HG03175 (cell line): ENCODE data around the gene RAB4B.
"Not testable (repeated sequence)": the region's sequence is repeated elsewhere in the genome, so short reads cannot be mapped to it uniquely, and the experiment has no call there.

ENCODE experiments used
- ATAC-seq: cut with Tn5 transposase; IDR thresholded peaks from one replicate; pipeline ENCODE4 v1.9.1; 2021; ENCODE audit warnings: mild to moderate bottlenecking, moderate library complexity; ENCODE audit not compliant: unreplicated experiment

Gene RAB4B

DNA sequence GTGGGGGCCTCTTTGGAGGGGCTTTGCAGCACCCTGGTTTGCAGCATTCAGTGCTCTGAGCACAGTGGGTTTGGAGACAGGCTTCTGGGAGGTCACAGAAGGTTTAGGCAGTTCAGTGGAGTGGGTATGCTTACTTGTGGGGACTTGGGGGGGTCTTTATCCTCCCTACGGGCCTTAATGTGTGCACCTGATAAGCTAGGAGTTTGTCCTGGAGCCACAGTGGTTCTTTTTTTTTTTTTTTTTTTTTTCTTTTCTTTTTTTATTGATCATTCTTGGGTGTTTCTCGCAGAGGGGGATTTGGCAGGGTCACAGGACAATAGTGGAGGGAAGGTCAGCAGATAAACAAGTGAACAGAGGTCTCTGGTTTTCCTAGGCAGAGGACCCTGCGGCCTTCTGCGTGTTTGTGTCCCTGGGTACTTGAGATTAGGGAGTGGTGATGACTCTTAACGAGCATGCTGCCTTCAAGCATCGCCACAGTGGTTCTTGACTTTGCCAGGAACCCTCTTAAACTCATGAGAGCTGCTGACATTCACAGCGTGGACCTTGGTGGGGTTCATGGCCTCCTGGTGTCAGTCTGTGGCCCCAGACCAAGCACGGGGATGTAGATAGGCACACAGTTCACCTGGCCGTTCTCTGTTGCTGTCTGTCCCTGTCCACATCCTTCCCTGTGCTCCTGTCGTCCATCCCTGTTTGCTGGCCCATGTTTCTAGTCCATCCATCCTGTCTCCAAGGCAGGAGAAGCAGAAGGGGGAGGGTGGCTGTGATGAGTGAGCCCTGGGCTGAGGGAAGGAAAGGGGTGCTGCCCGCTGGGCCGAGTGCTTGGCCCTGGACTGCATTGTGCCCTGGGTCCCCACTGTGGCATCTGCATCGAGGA, 23.6 kb downstream of the RAB4B start:
- no peak for ATAC-seq

DNA sequence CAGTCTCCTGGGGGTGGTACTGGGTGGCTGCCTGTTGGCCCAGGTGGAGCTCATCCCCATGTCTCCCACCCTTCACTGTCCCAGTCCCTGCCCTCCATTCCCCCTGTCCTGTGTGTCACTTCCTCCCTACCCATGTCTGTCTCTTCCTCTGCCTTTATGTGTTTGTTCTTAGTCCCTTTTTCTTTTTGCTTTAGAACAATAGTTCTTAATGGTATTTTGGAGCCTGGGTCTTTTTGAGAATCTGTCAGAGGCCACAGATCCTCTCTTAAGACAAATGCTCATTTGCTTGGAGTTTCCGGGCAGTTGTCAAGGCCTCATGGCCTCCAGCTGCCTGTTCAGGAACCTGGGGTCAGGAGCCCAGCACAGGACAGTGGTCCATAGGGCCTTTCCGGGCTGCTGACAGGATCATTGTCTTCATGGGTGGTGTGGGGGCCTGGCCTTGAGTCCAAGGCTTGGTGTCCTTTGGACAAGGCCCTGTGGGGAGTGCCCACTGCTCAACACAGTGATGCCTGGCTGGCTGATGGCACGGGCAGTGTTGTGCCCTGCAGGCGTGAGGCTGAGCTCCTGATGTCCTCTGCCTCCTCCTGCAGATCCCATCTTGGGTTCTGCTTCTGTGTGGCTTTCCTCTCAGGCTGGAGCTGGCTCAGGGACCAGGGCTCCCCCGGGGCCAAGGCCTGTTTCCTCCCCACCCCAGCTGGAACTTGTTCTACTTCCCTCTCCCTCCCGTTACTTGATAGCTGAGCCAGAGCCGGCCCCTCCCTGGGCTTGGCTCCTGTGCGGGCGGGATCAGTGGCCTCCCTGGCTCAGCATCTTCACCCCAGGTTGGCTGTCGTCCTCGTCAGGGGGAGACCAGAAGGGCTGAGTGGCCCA, 24.5 kb downstream of the RAB4B start:
- no peak for ATAC-seq

DNA sequence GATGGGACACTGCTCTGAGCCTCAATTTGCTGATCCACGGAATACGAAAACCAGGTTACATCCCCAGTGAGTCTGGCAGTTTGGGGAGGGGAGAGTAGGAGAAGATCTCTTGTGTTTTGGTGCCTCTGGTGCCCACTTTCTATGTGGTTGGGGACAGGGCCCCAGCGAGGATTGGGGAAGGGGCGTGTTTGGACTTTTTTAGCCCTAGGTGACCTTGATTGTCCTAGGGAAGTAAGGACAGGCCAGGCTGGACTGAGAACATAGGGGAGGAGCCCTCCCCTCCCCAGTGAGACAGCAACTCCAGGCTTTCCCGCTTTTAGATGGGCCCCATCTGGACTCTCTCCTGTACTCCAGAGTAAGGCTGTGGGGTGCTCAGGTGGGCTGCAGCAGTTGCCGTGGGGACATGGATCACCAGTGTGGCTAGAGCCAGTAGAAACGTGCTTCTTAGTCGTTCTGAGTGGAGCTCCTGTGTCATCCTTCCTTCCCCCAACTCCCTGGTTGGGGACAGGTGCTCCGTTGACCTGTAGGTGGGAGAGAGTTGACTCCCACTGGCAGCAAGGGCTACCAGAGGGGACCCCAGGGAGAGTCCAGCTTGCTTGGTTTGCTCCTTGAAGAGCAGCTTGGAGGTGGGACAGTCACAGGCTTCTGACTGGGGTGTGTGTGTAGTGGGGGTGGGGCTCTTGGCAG, 25.3 kb downstream of the RAB4B start:
- no peak for ATAC-seq

DNA sequence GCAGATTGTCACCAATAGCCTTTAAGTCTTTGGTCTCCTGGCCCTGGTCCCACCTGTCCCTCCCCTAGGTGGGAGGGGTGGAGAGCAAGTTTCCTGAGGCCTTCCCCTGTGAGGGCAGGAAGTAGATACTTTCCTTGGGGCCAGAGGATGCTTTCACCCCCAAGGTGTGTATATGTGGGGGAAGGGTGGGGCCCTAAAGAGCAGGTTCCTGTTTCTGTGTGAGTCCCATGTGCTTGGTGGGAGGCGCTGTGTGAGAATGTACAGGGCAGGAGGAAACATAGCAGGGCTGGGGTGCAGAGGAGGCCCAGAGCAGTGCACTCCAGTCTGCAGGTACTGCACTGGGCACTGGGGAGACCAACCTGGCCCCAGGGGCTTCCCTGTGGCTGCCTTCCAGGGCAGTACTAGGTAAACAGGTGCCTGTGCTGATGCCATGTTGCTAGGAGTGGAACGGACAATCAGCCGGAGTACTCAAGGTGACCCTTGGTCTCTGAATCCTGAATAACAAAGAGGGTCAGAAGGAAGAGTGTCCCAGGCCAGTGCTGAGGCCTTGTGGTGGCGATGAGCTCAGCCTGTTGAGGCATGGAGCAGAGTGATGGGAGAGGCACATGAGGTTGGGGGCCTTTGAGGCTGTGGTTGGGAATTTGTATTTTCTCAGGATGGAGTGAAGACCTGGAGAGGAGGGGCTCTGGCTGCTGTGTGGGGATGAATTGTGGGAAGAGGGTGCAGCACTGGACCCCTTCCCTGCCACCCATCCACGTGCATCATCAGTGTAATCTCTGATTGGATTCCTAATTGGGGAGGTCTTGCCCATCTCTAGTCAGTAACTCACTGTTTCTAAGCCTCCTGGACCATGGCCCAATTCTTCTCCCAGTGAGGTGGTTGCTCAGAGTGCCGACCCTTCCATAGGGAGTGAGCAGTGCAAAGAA, 26.1 kb downstream of the RAB4B start:
- peak; percentile 35 for ATAC-seq

DNA sequence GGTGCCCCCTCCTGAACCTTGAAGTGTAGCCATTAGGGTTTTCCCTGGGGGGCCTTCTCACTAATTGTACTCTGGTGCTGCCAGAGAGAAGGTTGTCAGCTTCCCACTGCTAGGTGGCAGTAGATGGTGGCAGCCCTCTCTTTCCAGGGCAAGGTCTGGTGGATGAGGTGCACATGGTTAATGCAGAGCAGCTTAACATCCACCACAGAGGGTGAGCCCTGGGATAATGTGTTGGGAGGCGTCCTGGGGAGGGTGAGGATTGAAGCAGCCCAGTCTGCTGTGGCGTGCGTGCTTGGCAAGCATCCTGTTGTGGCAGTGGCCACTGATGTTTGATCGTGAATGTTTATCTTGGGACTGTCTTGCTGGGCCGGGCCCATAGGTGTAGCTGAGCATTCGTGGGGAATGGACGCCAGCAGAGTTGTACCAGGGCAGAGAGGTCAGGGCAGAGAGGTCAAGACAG, 26.8 kb downstream of the RAB4B start:
- no peak for ATAC-seq

DNA sequence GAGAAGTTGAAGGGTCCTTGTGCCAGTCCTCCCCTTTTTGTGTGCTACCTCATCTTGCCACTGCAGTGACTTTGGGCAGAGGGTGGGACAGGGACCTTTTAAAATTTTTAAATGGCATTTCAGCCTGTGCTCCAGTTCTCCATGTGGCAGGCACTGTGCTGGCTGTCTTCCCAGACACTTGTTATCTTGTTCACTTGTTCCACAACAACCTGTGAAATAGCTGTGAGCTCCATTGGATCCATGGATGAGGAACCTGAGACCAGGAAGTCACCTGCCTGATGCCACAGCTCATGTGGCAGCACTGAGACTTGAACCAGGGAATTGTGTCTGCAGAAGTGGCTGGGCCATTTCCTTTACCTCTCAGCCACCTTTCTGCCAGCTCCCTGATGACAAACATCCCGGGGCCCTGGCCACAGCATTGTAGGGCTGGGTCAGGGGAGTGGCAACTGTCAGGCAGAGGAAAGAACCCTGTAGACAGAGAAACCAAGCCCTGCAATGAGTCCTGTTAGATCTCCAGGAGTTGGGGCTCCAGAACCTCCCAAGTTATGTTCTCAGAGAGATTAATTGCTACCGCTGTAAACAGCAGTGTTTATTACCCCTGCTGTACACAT, 27.3 kb downstream of the RAB4B start:
- ATAC-seq, result no peak

DNA sequence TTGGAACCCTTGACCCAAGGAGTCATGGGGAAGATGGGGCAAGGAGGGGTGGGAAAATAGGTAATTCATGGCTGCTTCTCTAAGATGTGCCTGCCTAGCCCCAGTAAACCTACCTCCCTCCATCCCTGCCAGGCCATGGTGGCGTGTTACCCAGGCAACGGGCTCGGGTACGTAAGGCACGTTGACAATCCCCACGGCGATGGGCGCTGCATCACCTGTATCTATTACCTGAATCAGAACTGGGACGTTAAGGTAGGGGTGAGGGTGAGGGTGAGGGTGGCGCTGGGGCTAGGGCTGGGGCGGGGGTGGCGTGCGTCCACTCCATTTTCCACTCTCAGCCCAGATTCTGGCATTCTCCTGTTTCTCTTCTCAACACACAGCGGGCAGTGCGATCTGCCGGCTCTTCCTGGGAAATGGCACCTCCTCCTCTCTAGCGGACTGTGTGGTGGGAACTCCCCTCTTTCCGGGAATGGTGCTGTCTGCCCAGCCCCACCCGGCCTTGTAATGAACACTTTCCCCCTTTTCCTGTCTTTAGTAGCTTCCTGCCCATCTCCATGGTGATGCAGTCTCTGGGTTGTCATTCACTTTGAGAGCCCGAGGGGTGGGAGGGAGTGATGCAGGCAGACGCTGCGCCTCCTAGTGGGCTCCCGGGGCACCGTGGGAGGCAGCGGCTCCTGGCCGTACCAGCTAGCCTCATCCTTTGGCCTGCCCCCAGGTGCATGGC, 28.5 kb downstream of the RAB4B start:
- ATAC-seq, result peak; percentile 39

DNA sequence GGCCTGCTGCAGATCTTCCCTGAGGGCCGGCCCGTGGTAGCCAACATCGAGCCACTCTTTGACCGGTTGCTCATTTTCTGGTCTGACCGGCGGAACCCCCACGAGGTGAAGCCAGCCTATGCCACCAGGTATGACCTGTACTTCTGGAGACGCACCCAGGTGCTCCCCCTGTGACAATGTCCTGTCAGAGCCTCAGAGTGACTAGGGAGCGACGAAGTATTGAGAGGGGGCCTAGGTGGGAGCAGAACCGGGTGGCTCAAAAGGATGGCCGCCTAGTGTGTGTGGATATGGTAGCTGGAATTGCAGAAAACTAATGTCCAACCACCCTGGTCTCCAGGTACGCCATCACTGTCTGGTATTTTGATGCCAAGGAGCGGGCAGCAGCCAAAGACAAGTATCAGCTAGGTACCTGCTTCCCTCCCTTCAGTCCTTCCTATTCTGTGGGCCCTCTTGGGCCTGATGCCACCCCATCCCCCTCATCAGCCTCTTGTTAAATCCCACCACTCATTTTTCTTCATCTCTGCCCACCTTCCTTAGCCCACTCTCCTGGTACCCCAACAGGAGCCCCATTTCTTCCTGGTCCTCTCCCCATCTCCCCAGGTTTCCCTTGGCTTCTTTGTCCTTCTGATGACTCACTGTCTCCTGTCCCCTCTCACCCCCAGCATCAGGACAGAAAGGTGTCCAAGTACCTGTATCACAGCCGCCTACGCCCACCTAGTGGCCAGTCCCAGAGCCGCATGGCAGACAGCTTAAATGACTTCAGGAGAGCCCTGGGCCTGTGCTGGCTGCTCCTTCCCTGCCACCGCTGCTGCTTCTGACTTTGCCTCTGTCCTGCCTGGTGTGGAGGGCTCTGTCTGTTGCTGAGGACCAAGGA, 29.3 kb downstream of the RAB4B start:
- no peak for ATAC-seq

DNA sequence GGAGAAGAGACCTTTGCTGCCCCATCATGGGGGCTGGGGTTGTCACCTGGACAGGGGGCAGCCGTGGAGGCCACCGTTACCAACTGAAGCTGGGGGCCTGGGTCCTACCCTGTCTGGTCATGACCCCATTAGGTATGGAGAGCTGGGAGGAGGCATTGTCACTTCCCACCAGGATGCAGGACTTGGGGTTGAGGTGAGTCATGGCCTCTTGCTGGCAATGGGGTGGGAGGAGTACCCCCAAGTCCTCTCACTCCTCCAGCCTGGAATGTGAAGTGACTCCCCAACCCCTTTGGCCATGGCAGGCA, 29.9 kb downstream of the RAB4B start:
- ATAC-seq, result no peak

DNA sequence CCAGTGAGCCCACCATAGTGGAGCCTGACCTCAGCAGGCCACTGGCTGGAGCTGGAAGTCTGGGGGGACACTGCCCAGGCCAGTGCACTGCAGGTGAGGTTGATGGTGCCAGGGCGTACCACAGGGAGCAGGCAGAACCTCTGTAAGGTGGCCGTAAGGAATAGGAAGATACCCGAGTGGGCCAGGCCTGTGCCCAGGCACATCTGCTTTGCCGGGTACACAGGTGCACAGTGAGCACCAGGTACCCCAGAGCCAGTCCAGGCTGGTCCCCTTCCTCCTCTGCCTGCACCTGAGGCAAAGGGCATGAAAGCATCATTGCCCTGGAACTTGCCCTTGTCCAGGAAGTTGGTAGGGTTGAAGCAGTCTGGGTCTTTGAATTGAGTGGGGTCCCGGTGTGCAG, 30.4 kb downstream of the RAB4B start:
- no peak for ATAC-seq

DNA sequence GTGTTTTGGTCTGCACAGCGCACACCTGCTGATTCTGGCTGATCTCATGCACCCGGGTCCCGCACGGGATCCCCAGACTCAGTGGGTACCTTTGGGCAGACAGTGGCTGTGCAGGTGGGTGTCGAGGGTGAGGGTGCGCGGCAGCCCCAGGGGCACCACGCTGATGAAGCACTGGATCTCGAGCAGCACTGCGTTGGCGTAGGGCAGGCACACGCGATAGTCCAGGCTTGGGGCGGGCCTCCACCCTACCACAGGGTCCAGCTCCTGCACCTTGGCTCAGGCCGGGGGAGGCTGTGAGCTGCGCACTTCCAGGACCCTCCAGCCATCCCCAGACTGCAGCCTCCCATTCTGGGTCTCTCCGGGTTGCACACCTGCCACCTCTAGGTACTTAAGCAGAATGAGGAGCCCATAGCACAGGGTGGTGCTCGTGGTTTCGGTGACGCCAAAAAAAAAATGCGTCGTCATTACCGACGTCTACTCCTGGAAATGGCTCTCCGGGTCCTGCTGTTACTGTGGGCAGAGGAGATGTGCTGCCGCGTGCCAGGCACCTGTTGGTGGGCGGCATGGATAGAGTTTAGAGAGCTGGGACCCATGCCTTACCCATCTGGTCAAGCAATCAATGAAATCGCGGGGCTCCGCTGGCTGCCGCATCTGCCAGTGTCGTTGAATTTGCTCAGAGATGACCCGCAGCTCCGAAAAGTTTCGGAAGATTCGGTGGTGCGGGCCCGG, 31.5 kb downstream of the RAB4B start:
- ATAC-seq, result no peak

DNA sequence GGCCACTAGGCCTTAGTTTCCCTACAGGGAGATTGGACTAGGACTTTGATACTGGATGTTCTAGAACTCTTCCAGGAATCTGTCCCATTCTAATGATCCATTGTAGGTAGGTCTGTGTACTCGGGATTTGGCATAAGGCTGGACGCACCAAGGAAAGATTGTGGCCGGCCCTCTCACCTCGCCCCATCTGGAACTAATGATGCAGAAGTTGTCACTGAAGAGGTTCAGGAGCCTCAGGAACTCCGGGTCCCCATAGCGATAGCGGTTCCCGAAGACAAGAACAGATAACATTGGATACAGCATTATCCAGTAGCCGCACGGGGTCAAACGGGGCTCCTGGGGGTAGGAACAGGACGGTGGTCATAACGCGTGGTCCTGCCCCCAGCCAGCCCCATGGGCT, 32.1 kb downstream of the RAB4B start:
- no peak for ATAC-seq

DNA sequence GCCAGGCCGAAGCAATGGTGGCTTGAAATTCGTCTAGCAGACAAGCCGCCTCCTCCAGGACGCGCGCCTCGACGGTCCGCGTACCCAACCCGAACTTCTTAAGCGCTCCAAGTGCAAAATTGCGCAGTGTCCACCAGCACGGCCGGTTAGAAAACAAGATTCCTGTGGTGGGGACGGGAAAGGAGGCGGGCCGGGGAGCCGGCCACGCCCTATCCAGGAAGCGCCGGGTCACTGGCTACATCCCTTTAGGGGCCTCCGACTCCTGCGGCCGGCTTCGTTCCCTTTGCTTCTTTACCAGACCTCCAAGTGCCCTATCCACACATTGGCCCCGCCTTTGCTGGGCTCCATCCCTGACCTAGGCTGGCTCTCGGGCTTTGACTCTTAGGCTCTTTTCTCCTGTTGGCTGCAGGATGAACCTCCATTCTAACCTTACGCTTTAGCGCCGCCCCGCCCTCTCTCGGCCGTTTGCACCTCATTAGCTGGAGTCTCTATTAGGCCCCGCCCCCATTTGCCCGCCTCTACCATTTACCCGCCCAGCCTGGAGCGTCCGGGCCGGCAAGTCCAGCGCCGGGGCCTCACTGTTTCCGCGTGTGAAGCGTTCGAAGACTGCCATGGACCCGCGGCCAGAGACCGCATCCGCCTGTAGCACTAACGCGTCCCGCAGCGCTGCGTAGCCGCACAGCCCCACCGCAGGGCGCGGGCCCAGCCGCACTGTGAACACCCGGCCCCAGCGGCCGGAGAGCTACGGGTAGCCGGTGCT, 32.8 kb downstream of the RAB4B start:
- peak; percentile 68 for ATAC-seq

DNA sequence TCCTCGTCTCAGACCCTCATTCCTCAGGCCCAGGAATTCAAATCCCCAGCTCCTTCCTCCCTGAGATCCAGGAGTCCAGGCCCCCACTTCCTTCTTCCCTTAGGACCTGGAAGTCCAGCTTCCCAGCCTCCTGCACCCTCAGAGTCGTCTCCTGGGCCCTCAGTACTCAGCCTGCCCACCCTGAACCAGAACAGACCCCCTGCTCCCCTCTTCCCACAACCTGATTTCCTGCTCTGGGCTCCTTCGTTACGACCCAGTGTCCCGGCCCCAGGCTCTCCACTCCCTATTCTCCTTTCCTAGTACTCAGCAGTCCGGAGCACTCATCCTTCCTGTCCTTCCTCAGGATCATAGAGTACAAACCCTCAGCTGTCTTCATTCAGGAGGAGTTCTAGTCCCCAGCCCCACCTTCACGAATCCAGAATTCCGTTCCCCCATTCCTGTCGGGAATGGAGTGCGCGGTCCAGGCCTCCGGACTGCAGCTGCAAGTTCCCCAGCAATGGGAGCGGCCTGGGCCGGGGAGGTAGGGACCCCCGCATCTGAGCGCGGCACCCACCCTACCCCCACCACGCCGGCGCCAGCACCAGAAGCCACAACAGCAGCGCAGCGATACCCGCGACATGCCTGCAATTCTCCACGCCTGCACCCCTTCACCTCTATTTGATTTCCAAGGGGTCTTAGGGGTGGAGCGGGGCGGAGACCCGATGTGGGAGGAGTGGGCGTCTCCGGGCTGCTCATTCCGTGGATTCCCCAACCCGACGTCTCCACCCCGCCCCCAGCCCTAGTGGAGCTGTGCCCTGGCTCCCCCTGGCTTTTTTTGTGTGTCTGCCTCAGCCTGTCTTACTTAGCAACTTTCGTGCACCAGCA, 33.7 kb downstream of the RAB4B start:
- ATAC-seq, result no peak

DNA sequence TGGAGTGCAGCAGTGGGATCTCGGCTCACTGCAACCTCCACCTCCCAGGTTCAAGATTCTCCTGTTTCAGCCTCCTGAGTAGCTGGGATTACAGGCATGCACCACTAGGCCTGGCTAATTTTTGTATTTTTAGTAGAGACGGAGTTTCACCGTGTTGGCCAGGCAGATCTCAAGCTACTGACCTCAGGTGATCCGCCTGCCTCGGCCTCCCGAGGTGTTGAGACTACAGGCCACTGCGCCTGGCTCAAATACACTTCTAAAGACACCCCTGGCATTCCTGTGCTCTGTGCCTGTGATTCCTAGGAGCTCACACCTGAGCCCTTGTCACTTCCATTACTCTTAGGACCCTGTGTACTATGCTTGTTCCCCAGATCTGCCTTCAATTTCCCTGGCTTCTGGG, 34.5 kb downstream of the RAB4B start:
- ATAC-seq, result not testable (repeated sequence)

DNA sequence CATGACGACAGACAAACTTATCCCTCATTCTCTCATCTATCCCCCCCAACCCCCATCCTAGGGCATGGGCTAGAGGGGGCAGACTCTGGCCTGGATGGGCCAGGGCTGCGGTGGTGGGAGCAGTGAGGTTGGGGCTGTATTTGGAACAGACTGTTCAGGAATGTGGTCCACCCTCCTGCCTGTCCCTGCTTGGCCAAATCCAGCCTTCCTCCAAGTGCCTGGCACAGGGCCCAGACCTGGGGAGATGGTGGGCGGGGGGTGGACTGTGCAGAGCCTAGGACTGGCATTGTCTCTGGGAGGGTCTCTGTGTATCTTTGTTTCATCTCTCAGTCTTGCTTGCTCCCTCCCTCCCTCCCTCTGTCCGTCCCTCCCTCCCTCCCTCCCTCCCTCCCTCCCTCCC, 35.1 kb downstream of the RAB4B start:
- no peak for ATAC-seq
